ENCODE results near the gene HEG1. TPM values are rescaled to one million over a fixed set of nuclear protein-coding genes. Genes with fewer than 3 reads are reported as not detected.

The HEG1 gene
- polyA plus RNA-seq, 2 donors = 3.1 to 6.0 TPM

DNA sequence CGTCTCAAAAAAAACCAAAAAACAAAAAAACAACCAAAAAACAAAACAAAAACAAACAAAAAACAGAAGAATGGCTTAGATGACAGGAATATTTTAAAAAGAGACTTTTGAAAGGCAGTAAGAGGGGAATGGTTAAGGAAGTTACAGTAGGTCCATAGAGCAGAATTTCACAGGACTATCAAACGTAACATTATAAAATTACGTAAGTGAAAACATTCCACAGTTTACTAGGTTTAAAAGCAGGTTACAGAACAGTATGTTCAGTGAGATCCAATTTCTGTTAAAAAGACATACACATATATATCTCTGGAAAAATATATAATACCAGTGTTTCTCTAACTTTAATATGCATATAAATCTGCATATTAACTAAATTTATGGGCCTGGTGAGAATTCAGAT lies 71.0 kb downstream of the HEG1 start:
- Histone ChIP-seq H3K27me3 (ENCODE audit: control insufficient read depth in 1 of 2, insufficient read depth in 2 of 2, low read length in 2 of 2) (no peaks in the 10 kb centered on the region), H3K27ac (ENCODE audit: low read depth in 2 of 2, low read length in 1 of 2) (peak overlapping the region in 1 of 2 donors; percentile 27), H3K4me1 (ENCODE audit: control insufficient read depth in 2 of 2, insufficient read depth in 2 of 2, low read length in 1 of 2) (peaks cover 0 to 4% of the 10 kb centered on the region in 2 donors), H3K4me3 (ENCODE audit: low read depth in 1 of 2, low read length in 2 of 2) (no peak overlapping the region), H3K9me3 (ENCODE audit: control insufficient read depth in 2 of 2, insufficient read depth in 1 of 2, low read depth in 1 of 2, low read length in 1 of 2) (no peaks in the 10 kb centered on the region), H3K36me3 (ENCODE audit: control insufficient read depth in 2 of 2, insufficient read depth in 2 of 2, low read length in 1 of 2) (peaks cover 3 to 8% of the 10 kb centered on the region in 2 donors)
- WGBS, 2 donors = 93 to 94% methylated on average over 3 of the region's 3 CpGs

DNA sequence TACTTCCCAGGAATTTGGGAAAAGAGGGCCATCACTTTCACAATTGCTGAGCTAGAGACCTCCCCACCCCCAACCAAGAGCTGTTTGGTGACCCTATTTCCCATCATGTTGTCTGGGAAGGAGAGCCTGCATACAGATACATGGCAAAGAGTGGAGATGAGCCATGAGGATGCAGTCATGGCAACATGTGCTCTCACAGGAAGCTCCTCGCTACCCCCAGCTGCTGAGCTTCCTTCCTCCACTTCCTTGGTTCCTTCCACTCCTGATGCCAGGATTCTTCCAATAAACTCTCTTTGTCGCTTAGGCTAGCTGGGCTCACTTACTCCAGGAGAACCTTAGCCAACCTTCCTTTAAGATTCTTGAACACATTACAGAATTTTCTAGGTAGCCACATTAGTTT lies 72.9 kb downstream of the HEG1 start:
- no peak overlapping the region for H3K27ac ChIP-seq (ENCODE audit: low read depth in 2 of 2, low read length in 1 of 2)
- no peaks in the 10 kb centered on the region for H3K27me3 ChIP-seq (ENCODE audit: control insufficient read depth in 1 of 2, insufficient read depth in 2 of 2, low read length in 2 of 2)
- 77 to 87% methylated on average over 2 of the region's 2 CpGs for WGBS, 2 donors
- H3K36me3 ChIP-seq (ENCODE audit: control insufficient read depth in 2 of 2, insufficient read depth in 2 of 2, low read length in 1 of 2) = peaks cover 0 to 5% of the 10 kb centered on the region in 2 donors
- no peaks in the 10 kb centered on the region for H3K9me3 ChIP-seq (ENCODE audit: control insufficient read depth in 2 of 2, insufficient read depth in 1 of 2, low read depth in 1 of 2, low read length in 1 of 2)
- no peak overlapping the region for H3K4me3 ChIP-seq (ENCODE audit: low read depth in 1 of 2, low read length in 2 of 2)
- peaks cover 0 to 4% of the 10 kb centered on the region in 2 donors for H3K4me1 ChIP-seq (ENCODE audit: control insufficient read depth in 2 of 2, insufficient read depth in 2 of 2, low read length in 1 of 2)

DNA sequence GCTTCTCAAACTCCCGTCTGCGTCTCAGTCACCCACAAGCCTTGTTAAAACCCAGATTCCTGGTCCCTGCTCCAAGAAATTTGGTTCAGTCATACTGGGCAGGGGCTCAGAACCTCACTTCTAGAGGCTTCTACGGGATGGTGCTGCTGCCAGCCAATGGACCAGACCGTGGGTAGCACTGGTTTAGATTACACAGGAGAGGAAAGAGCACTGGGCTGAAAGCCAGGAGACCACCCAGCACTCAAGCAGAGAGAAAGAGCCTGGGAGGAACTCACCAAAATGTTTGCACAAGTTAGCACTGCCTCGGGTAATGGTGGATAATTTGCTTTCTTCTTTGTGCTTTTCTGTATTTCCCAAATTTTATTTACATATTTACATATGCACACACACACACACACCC lies 74.3 kb downstream of the HEG1 start:
- 65 to 70% methylated on average over 5 of the region's 5 CpGs for WGBS, 2 donors
- Histone ChIP-seq H3K9me3 (ENCODE audit: control insufficient read depth in 2 of 2, insufficient read depth in 1 of 2, low read depth in 1 of 2, low read length in 1 of 2) (no peaks in the 10 kb centered on the region), H3K27ac (ENCODE audit: low read depth in 2 of 2, low read length in 1 of 2) (no peak overlapping the region), H3K27me3 (ENCODE audit: control insufficient read depth in 1 of 2, insufficient read depth in 2 of 2, low read length in 2 of 2) (no peaks in the 10 kb centered on the region), H3K4me3 (ENCODE audit: low read depth in 1 of 2, low read length in 2 of 2) (no peak overlapping the region), H3K36me3 (ENCODE audit: control insufficient read depth in 2 of 2, insufficient read depth in 2 of 2, low read length in 1 of 2) (peaks cover 0 to 7% of the 10 kb centered on the region in 2 donors), H3K4me1 (ENCODE audit: control insufficient read depth in 2 of 2, insufficient read depth in 2 of 2, low read length in 1 of 2) (peaks cover 0 to 4% of the 10 kb centered on the region in 2 donors)

DNA sequence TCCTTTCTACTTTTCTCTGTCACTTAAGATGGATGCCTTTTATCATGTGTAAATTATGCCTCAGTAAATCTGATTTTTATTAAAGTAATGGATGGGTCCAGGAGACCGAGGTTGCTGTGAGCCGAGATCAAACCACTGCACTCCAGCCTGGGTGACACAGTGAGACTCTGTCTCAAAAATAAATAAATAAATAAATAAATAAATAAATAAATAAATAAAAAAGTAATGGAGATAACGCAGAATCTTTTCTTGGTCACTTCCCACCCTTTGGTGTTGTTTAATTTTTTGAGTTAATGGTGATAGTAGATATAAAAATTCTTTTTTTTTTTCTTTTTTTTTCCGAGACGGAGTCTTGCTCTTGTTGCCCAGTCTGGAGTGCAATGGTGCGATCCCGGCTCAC lies 77.2 kb downstream of the HEG1 start:
- no peaks in the 10 kb centered on the region for H3K4me1 ChIP-seq (ENCODE audit: control insufficient read depth in 2 of 2, insufficient read depth in 2 of 2, low read length in 1 of 2)
- WGBS, 2 donors = 98 to 100% methylated on average over 7 of the region's 7 CpGs
- H3K36me3 ChIP-seq (ENCODE audit: control insufficient read depth in 2 of 2, insufficient read depth in 2 of 2, low read length in 1 of 2) = peaks cover 0 to 6% of the 10 kb centered on the region in 2 donors
- no peaks in the 10 kb centered on the region for H3K27me3 ChIP-seq (ENCODE audit: control insufficient read depth in 1 of 2, insufficient read depth in 2 of 2, low read length in 2 of 2)
- no peak overlapping the region for H3K27ac ChIP-seq (ENCODE audit: low read depth in 2 of 2, low read length in 1 of 2)
- no peaks in the 10 kb centered on the region for H3K9me3 ChIP-seq (ENCODE audit: control insufficient read depth in 2 of 2, insufficient read depth in 1 of 2, low read depth in 1 of 2, low read length in 1 of 2)
- no peak overlapping the region for H3K4me3 ChIP-seq (ENCODE audit: low read depth in 1 of 2, low read length in 2 of 2)

DNA sequence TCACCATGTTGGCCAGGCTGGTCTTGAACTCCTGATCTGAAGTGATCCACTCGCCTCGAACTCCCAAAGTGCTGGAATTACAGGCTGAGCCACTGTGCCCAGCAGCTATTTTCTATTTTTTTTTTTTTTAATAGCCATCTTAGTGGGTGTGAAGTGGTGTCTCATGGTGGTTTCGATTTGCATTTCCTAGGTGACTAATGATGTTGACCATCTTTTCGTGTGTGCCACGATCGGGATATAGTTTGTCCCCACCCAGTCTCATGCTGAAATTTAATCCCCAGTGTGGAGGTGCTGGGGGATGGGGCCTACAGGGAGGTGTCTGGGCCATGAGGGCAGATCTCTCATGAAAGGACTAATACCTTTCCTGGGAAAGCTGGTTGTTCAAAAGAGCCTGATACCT lies 79.4 kb downstream of the HEG1 start:
- H3K9me3 ChIP-seq (ENCODE audit: control insufficient read depth in 2 of 2, insufficient read depth in 1 of 2, low read depth in 1 of 2, low read length in 1 of 2) = no peaks in the 10 kb centered on the region
- 87 to 90% methylated on average over 6 of the region's 6 CpGs for WGBS, 2 donors
- H3K4me3 ChIP-seq (ENCODE audit: low read depth in 1 of 2, low read length in 2 of 2) = no peak overlapping the region

DNA sequence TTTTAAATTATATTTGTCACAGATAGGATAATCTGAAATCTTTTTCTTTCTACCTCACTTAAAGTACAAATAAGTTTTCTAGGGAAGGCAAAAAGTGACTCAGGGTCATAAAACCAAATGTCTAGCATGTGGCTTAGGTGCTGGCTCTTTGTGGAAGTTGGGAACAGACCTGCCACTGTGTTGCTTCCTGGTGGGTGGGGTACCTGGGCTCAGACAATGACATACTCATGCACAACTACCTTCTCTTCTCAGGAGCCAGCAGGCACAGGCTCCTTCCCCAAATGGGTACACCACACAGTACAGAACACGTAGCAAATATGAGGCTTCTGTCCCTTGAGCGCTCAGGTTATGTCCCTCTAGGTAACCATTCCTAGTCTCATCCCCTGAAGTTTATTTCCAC lies 81.1 kb downstream of the HEG1 start:
- Histone ChIP-seq H3K36me3 (ENCODE audit: control insufficient read depth in 2 of 2, insufficient read depth in 2 of 2, low read length in 1 of 2) (peaks cover 0 to 7% of the 10 kb centered on the region in 2 donors), H3K9me3 (ENCODE audit: control insufficient read depth in 2 of 2, insufficient read depth in 1 of 2, low read depth in 1 of 2, low read length in 1 of 2) (no peaks in the 10 kb centered on the region), H3K4me3 (ENCODE audit: low read depth in 1 of 2, low read length in 2 of 2) (no peak overlapping the region), H3K27me3 (ENCODE audit: control insufficient read depth in 1 of 2, insufficient read depth in 2 of 2, low read length in 2 of 2) (no peaks in the 10 kb centered on the region), H3K4me1 (ENCODE audit: control insufficient read depth in 2 of 2, insufficient read depth in 2 of 2, low read length in 1 of 2) (no peaks in the 10 kb centered on the region), H3K27ac (ENCODE audit: low read depth in 2 of 2, low read length in 1 of 2) (no peak overlapping the region)
- 88 to 95% methylated on average over 2 of the region's 2 CpGs for WGBS, 2 donors

More for the DNA sequence above, 79.4 kb downstream of the HEG1 start:
- H3K36me3 ChIP-seq (ENCODE audit: control insufficient read depth in 2 of 2, insufficient read depth in 2 of 2, low read length in 1 of 2) = peaks cover 0 to 3% of the 10 kb centered on the region in 2 donors
- H3K27me3 ChIP-seq (ENCODE audit: control insufficient read depth in 1 of 2, insufficient read depth in 2 of 2, low read length in 2 of 2) = no peaks in the 10 kb centered on the region
- H3K4me1 ChIP-seq (ENCODE audit: control insufficient read depth in 2 of 2, insufficient read depth in 2 of 2, low read length in 1 of 2) = no peaks in the 10 kb centered on the region
- H3K27ac ChIP-seq (ENCODE audit: low read depth in 2 of 2, low read length in 1 of 2) = no peak overlapping the region

DNA sequence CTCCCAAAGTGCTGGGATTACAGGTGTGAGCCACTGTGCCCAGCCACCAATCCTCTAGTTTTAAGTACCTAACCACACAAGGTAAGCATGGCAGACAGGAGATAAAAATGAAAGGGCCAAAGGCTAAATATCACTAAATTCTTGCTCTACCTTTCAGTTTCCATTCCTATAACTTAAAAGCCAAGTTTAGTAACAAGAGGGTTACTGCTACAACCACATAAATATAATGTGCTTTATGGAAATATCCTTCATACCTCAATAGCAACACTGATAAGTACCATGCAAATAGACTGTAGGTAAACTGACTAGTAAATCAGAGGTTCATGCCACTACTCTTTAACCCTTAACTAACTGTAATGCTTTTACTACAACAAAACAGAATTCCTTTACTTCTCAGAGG lies 82.5 kb downstream of the HEG1 start:
- peaks cover 0 to 10% of the 10 kb centered on the region in 2 donors for H3K36me3 ChIP-seq (ENCODE audit: control insufficient read depth in 2 of 2, insufficient read depth in 2 of 2, low read length in 1 of 2)
- no peaks in the 10 kb centered on the region for H3K27me3 ChIP-seq (ENCODE audit: control insufficient read depth in 1 of 2, insufficient read depth in 2 of 2, low read length in 2 of 2)
- H3K4me1 ChIP-seq (ENCODE audit: control insufficient read depth in 2 of 2, insufficient read depth in 2 of 2, low read length in 1 of 2) = no peaks in the 10 kb centered on the region
- H3K27ac ChIP-seq (ENCODE audit: low read depth in 2 of 2, low read length in 1 of 2) = no peak overlapping the region
- H3K4me3 ChIP-seq (ENCODE audit: low read depth in 1 of 2, low read length in 2 of 2) = no peak overlapping the region
- no peaks in the 10 kb centered on the region for H3K9me3 ChIP-seq (ENCODE audit: control insufficient read depth in 2 of 2, insufficient read depth in 1 of 2, low read depth in 1 of 2, low read length in 1 of 2)

DNA sequence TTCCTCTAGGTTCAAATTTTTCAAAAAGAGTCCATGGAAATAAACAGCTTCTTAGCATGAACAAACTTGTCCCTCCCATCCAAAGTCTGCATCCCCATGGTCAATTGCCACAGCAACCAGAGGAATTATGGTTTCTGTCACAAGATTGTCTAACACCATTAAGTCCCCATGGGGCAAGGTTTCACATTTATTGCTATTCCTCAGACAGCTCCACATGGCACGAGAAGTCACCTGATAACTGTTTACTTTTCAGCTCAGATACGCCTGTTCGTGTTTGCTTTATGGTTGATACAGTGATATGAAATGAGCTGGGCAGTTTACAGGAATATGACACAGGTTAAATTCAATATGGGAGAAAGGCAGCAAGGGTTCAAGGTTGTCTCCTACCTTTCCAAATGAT lies 83.3 kb downstream of the HEG1 start:
- no peak overlapping the region for H3K27ac ChIP-seq (ENCODE audit: low read depth in 2 of 2, low read length in 1 of 2)
- H3K4me1 ChIP-seq (ENCODE audit: control insufficient read depth in 2 of 2, insufficient read depth in 2 of 2, low read length in 1 of 2) = peaks cover 0 to 4% of the 10 kb centered on the region in 2 donors
- H3K4me3 ChIP-seq (ENCODE audit: low read depth in 1 of 2, low read length in 2 of 2) = no peak overlapping the region
- no peaks in the 10 kb centered on the region for H3K27me3 ChIP-seq (ENCODE audit: control insufficient read depth in 1 of 2, insufficient read depth in 2 of 2, low read length in 2 of 2)
- no peaks in the 10 kb centered on the region for H3K9me3 ChIP-seq (ENCODE audit: control insufficient read depth in 2 of 2, insufficient read depth in 1 of 2, low read depth in 1 of 2, low read length in 1 of 2)
- peaks cover 0 to 8% of the 10 kb centered on the region in 2 donors for H3K36me3 ChIP-seq (ENCODE audit: control insufficient read depth in 2 of 2, insufficient read depth in 2 of 2, low read length in 1 of 2)
- WGBS, 2 donors = 73 to 79% methylated on average over 3 of the region's 3 CpGs

DNA sequence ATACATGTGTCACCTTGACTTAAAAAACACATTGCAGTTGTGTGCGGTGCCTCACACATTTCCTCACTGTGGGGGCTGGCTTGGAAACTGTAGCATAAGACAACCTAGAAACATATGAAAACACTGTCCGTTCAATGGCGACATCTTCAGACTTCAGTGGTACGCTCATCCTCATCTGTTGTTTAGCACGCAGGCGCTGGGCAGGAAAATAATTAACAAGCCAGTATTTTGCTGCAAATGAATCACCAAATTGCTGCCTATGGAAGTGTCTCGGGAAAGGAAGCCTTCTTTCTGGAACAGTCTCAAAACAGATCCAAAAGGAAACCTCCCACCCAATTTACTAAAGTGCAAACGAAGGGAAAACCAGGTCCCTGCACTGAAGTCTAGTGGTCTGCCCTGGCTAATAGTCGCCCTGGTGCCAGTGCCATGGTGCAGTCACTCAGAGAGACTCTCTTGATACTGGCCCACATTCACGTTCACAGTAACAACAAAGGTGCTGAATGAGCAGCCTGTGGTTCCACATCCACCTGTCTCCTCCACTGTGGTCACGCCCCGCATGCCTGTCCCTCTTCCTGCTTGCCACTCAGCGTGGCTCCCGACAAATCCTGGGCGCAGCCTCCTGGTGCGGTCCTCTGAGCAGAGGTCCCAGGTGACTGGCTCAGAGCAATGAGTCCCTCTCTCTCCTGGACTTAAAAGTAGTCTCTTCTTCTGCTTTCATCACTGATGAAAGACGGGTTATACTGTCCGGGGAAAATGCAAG lies 85.7 kb downstream of the HEG1 start:
- no peak overlapping the region for H3K4me3 ChIP-seq (ENCODE audit: low read depth in 1 of 2, low read length in 2 of 2)
- peaks cover 0 to 4% of the 10 kb centered on the region in 2 donors for H3K4me1 ChIP-seq (ENCODE audit: control insufficient read depth in 2 of 2, insufficient read depth in 2 of 2, low read length in 1 of 2)
- no peaks in the 10 kb centered on the region for H3K27me3 ChIP-seq (ENCODE audit: control insufficient read depth in 1 of 2, insufficient read depth in 2 of 2, low read length in 2 of 2)
- WGBS, 2 donors = 87 to 91% methylated on average over 18 of the region's 18 CpGs
- no peaks in the 10 kb centered on the region for H3K9me3 ChIP-seq (ENCODE audit: control insufficient read depth in 2 of 2, insufficient read depth in 1 of 2, low read depth in 1 of 2, low read length in 1 of 2)
- peaks cover 0 to 8% of the 10 kb centered on the region in 2 donors for H3K36me3 ChIP-seq (ENCODE audit: control insufficient read depth in 2 of 2, insufficient read depth in 2 of 2, low read length in 1 of 2)
- H3K27ac ChIP-seq (ENCODE audit: low read depth in 2 of 2, low read length in 1 of 2) = no peak overlapping the region

DNA sequence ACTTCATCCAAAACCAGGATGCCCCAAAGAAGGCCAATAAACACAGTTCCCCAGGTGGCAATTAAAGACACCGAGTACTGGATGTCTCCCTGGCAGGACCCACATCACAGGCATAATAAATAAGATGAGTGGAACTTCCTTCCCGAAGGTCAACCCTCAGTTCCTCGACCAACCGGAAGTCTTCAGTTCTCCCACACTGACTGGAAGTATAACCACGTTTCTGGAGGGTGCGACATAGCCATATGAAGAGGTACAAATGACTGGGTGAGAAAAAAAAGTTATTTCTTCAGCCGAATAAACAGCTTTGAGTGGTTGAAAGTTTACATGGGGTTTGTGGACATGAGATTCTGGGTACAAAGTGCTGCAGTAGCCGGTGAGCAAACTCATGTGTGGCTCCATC lies 86.6 kb downstream of the HEG1 start:
- Histone ChIP-seq H3K9me3 (ENCODE audit: control insufficient read depth in 2 of 2, insufficient read depth in 1 of 2, low read depth in 1 of 2, low read length in 1 of 2) (no peaks in the 10 kb centered on the region), H3K27ac (ENCODE audit: low read depth in 2 of 2, low read length in 1 of 2) (no peak overlapping the region), H3K4me3 (ENCODE audit: low read depth in 1 of 2, low read length in 2 of 2) (no peak overlapping the region), H3K36me3 (ENCODE audit: control insufficient read depth in 2 of 2, insufficient read depth in 2 of 2, low read length in 1 of 2) (peaks cover 0 to 8% of the 10 kb centered on the region in 2 donors), H3K27me3 (ENCODE audit: control insufficient read depth in 1 of 2, insufficient read depth in 2 of 2, low read length in 2 of 2) (no peaks in the 10 kb centered on the region), H3K4me1 (ENCODE audit: control insufficient read depth in 2 of 2, insufficient read depth in 2 of 2, low read length in 1 of 2) (peaks cover 0 to 4% of the 10 kb centered on the region in 2 donors)
- 81% methylated on average over 8 of the region's 8 CpGs for WGBS, 2 donors
